ENCODE data around the gene ANKRD40CL. TPM values are rescaled to one million over a fixed set of nuclear protein-coding genes. Genes with fewer than 3 reads are reported as not detected.
A peak's percentile ranks its signal among the peaks of the same experiment; 100 is the strongest.

Gene ANKRD40CL
- total RNA-seq, 2 experiments from 2014 or later: not detected

GRCh38 chr17:50763716-50764475, 3.4 kb downstream of the ANKRD40CL start:
- intact Hi-C loops (cut with micrococcal nuclease; ENCODE audit: unreplicated experiment): loop anchor here (10.0 kb wide), 1 partner anchor 219 kb away; the partner anchor contains the start of gene SPATA20
- no peaks in the 10 kb centered on the region for H4K20me1 ChIP-seq (ENCODE audit: insufficient read depth, low read length)
- no peak overlapping the region for H3K27ac ChIP-seq (ENCODE audit: low read depth, low read length, poor library complexity, severe bottlenecking)
- ChIA-PET CTCF (ENCODE audit: unreplicated experiment) (interaction anchor here (1.5 kb wide), 1 partner anchor 78 kb away, joined by 5 read pairs; no protein-coding TSS in a partner anchor), POLR2A (interaction anchor here (0.6 to 1.8 kb wide), 5 partner anchors 9 to 65 kb away, joined by 4 to 9 read pairs (median 4); no protein-coding TSS in a partner anchor)
- no peaks in the 10 kb centered on the region for H3K79me2 ChIP-seq (ENCODE audit: insufficient read depth, low read depth, low read length)
- H2AFZ ChIP-seq (ENCODE audit: low read length): peak overlapping the region; percentile 80; the same call in 1 of the 2 replicates
- no peak overlapping the region for H3K4me3 ChIP-seq (ENCODE audit: low read depth, low read length, poor library complexity, severe bottlenecking)
- H3K9me3 ChIP-seq (ENCODE audit: low read length): no peaks in the 10 kb centered on the region
- peaks cover 36% of the 10 kb centered on the region for H3K4me1 ChIP-seq (ENCODE audit: insufficient read depth, low read length, poor library complexity, severe bottlenecking)
- TF ChIP-seq EZH2phosphoT487 (IDR thresholded peaks at IDR 0.05; ENCODE audit: borderline replicate concordance, low read depth, low read length) (no peak), CTCF (conservative IDR thresholded peaks at IDR 0.05; ENCODE audit: low read length) (no peak)
- H3K36me3 ChIP-seq (ENCODE audit: insufficient read depth, low read length): no peaks in the 10 kb centered on the region
- DNase-seq (ENCODE audit: low spot score): no peak
- H3K9me2 ChIP-seq (ENCODE audit: insufficient read depth, low read length): no peaks in the 10 kb centered on the region
- no TSS peak for BruUV-seq (replicated peaks)
- H3K4me2 ChIP-seq (ENCODE audit: low read length): peak overlapping the region; percentile 57; the same call in 1 of the 2 replicates

GRCh38 chr17:50762177-50762576, 5.1 kb downstream of the ANKRD40CL start:
- Histone ChIP-seq H3K27ac (ENCODE audit: low read depth, low read length, poor library complexity, severe bottlenecking) (no peak overlapping the region), H3K4me1 (ENCODE audit: insufficient read depth, low read length, poor library complexity, severe bottlenecking) (peaks cover 36% of the 10 kb centered on the region), H3K4me2 (ENCODE audit: low read length) (no peak overlapping the region), H3K4me3 (ENCODE audit: low read depth, low read length, poor library complexity, severe bottlenecking) (no peak overlapping the region), H3K9me2 (ENCODE audit: insufficient read depth, low read length) (no peaks in the 10 kb centered on the region), H4K20me1 (ENCODE audit: insufficient read depth, low read length) (no peaks in the 10 kb centered on the region), H3K9me3 (ENCODE audit: low read length) (no peaks in the 10 kb centered on the region), H2AFZ (ENCODE audit: low read length) (no peak overlapping the region; the same call in 1 of the 2 replicates), H3K79me2 (ENCODE audit: insufficient read depth, low read depth, low read length) (no peaks in the 10 kb centered on the region), H3K36me3 (ENCODE audit: insufficient read depth, low read length) (no peaks in the 10 kb centered on the region)
- no TSS peak for BruUV-seq (replicated peaks)
- no peak for TF ChIP-seq EZH2phosphoT487 (IDR thresholded peaks at IDR 0.05; ENCODE audit: borderline replicate concordance, low read depth, low read length)
- no peak for TF ChIP-seq CTCF (conservative IDR thresholded peaks at IDR 0.05; ENCODE audit: low read length)
- no peak for DNase-seq (ENCODE audit: low spot score)
- POLR2A ChIA-PET: interaction anchor here (0.9 to 1.2 kb wide), 2 partner anchors 10 to 80 kb away, joined by 3 read pairs; no protein-coding TSS in a partner anchor
- CTCF ChIA-PET (ENCODE audit: unreplicated experiment): no interaction called here
- intact Hi-C loops (cut with micrococcal nuclease; ENCODE audit: unreplicated experiment): loop anchor here (10.0 kb wide), 1 partner anchor 217 kb away; the partner anchor contains the start of gene SPATA20

All from OCI-LY7 (cell line).